ENCODE measurements around the gene TPST1. TPM values are rescaled to one million over a fixed set of nuclear protein-coding genes. Genes with fewer than 3 reads are reported as not detected.

TPST1 gene
- total and polyA plus RNA-seq, 2 experiments from 2014 or later, result 21.1 to 24.8 TPM

DNA sequence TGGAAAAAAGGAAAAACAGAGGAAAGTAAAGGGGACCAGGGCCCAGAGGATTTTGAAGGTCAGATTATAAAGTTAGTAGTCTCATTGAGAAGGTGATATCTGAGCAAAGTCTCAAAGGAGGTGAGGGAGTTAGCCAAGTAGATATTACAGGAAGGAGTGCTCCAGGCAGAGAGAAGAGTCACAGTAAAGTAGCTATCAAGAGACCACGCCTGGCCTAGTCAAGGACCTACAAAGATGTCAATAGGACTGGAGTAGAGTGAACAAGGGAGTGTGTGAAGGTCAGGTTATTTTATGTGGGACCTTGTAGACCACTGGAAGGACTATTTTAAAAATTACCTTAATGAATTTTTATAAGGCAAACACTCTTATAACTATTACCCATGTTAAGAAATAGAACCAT is 64.8 kb downstream of the TPST1 start:
- H3K36me3 ChIP-seq, result no peaks in the 10 kb centered on the region
- TF ChIP-seq, protein P1, sequence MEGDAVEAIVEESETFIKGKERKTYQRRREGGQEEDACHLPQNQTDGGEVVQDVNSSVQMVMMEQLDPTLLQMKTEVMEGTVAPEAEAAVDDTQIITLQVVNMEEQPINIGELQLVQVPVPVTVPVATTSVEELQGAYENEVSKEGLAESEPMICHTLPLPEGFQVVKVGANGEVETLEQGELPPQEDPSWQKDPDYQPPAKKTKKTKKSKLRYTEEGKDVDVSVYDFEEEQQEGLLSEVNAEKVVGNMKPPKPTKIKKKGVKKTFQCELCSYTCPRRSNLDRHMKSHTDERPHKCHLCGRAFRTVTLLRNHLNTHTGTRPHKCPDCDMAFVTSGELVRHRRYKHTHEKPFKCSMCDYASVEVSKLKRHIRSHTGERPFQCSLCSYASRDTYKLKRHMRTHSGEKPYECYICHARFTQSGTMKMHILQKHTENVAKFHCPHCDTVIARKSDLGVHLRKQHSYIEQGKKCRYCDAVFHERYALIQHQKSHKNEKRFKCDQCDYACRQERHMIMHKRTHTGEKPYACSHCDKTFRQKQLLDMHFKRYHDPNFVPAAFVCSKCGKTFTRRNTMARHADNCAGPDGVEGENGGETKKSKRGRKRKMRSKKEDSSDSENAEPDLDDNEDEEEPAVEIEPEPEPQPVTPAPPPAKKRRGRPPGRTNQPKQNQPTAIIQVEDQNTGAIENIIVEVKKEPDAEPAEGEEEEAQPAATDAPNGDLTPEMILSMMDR (IDR thresholded peaks at IDR 0.05; ENCODE audit: low read depth, low read length), result no peak
- no peaks in the 10 kb centered on the region for H3K27me3 ChIP-seq
- no peak overlapping the region for H3K4me3 ChIP-seq
- H3K4me1 ChIP-seq (ENCODE audit: low read depth), result no peaks in the 10 kb centered on the region
- DNase-seq (ENCODE audit: low read depth in 1 of 2, low spot score in 1 of 2), result no peak
- no peak overlapping the region for H3K27ac ChIP-seq
- H3K9me3 ChIP-seq (ENCODE audit: low read depth), result no peaks in the 10 kb centered on the region

DNA sequence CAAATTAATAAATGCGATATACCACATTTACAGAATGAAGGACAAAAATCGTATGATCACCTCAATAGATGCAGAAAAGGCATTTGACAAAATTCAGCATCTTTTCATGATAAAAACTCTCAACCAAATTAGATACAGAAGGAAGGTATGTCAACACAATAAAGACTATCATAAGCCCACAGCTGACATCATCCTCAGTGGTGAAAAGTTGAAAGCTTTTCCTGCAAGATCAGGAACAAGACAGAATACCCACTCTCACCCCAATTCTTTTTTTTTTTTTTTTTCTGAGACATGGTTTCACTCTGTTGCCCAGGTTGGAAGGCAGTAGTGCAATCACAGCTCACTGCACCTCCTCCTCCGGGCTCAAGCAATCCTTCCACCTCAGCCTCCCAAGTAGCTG is 67.2 kb downstream of the TPST1 start:
- Histone ChIP-seq H3K9me3 (ENCODE audit: low read depth) (no peaks in the 10 kb centered on the region), H3K4me3 (no peak overlapping the region), H3K4me1 (ENCODE audit: low read depth) (no peaks in the 10 kb centered on the region), H3K27me3 (no peaks in the 10 kb centered on the region), H3K36me3 (no peaks in the 10 kb centered on the region), H3K27ac (no peak overlapping the region)
- TF ChIP-seq, protein P1 (IDR thresholded peaks at IDR 0.05; ENCODE audit: low read depth, low read length), result no peak
- DNase-seq (ENCODE audit: low read depth in 1 of 2, low spot score in 1 of 2), result no peak

GRCh38 chr7:66276363-66276762 is 71.2 kb downstream of the TPST1 start:
- no peaks in the 10 kb centered on the region for H3K4me1 ChIP-seq (ENCODE audit: low read depth)
- no peak overlapping the region for H3K4me3 ChIP-seq
- no peaks in the 10 kb centered on the region for H3K36me3 ChIP-seq
- no peak for DNase-seq (ENCODE audit: low read depth in 1 of 2, low spot score in 1 of 2)
- no peaks in the 10 kb centered on the region for H3K9me3 ChIP-seq (ENCODE audit: low read depth)
- H3K27me3 ChIP-seq, result no peaks in the 10 kb centered on the region
- H3K27ac ChIP-seq, result no peak overlapping the region
- TF ChIP-seq, protein P1 (IDR thresholded peaks at IDR 0.05; ENCODE audit: low read depth, low read length), result no peak

DNA sequence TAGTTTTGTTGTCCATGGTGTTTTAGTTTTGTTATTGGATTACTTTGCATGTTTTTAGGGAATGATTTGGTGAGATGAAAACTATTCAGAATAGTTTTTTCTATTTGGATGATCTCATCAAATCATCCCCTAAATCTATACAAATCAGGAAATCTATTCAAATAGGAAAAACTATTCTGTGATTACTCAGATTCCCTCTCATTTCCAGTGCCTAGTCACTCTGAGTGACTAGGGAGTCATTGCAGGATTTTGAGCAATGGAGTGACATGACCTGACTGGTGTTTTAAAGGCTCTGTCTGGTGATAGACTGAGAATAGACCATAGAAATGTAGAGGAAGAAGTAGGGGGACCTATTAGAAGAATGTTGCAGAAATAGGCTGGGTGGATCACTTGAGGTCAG is 72.4 kb downstream of the TPST1 start:
- no peak for DNase-seq (ENCODE audit: low read depth in 1 of 2, low spot score in 1 of 2)
- Histone ChIP-seq H3K27ac (no peak overlapping the region), H3K27me3 (no peaks in the 10 kb centered on the region), H3K4me1 (ENCODE audit: low read depth) (peaks cover 4% of the 10 kb centered on the region), H3K4me3 (no peak overlapping the region), H3K36me3 (no peaks in the 10 kb centered on the region), H3K9me3 (ENCODE audit: low read depth) (no peaks in the 10 kb centered on the region)
- TF ChIP-seq, protein P1 (IDR thresholded peaks at IDR 0.05; ENCODE audit: low read depth, low read length), result no peak

GRCh38 chr7:66279912-66280311 is 74.8 kb downstream of the TPST1 start:
- Histone ChIP-seq H3K4me3 (no peak overlapping the region), H3K36me3 (no peaks in the 10 kb centered on the region), H3K27ac (no peak overlapping the region), H3K9me3 (ENCODE audit: low read depth) (no peaks in the 10 kb centered on the region), H3K4me1 (ENCODE audit: low read depth) (peaks cover 7% of the 10 kb centered on the region), H3K27me3 (no peaks in the 10 kb centered on the region)
- DNase-seq (ENCODE audit: low read depth in 1 of 2, low spot score in 1 of 2), result no peak
- TF ChIP-seq, protein P1 (IDR thresholded peaks at IDR 0.05; ENCODE audit: low read depth, low read length), result no peak

Data from cardiac muscle cell (in vitro differentiated cells and primary cell).